ENCODE results near the gene FHOD3.

The FHOD3 gene

DNA sequence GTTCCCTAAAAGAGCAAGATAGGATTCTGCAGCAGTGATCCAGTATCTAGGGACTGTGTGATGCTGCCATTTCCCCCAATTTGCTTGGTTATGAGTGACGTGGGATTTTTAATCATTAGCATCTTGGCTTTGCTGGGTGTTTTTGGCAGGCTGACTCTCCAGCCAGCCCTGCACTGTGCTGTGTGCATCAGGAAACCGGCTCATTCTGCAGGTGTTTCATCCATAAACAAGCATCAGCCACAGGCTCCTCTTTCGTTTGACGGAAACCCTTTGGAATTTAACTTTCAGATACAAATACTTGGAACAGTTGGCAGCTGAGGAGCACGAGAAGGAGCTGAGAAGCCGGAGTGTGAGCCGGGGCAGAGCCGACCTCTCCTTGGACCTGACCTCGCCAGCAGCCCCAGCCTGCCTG is 395.4 kb downstream of the FHOD3 start:
- WGBS (ENCODE audit: extremely low coverage, insufficient coverage, low lambda C conversion rate): no CpG with 5 or more reads among the region's 9 CpGs
- H3K4me2 ChIP-seq (ENCODE audit: low read length): no peak overlapping the region
- H3K27me3 ChIP-seq (ENCODE audit: insufficient read depth, low read length, poor library complexity): no peaks in the 10 kb centered on the region
- no peak overlapping the region for H2BK5ac ChIP-seq (ENCODE audit: low read length)
- no peak for DNase-seq
- H3K56ac ChIP-seq (ENCODE audit: low read length): no peak overlapping the region
- no peak overlapping the region for H3K23ac ChIP-seq (ENCODE audit: low read length)
- no peaks in the 10 kb centered on the region for H3K79me2 ChIP-seq (ENCODE audit: control insufficient read depth, insufficient read depth, low read length)
- H3K9ac ChIP-seq (ENCODE audit: low read length): no peak overlapping the region
- no peak overlapping the region for H3K4me3 ChIP-seq (ENCODE audit: low read length)
- H3K18ac ChIP-seq (ENCODE audit: low read length): no peak overlapping the region
- no peak overlapping the region for H4K8ac ChIP-seq (ENCODE audit: low read depth, low read length)
- H3K36me3 ChIP-seq (ENCODE audit: control insufficient read depth, insufficient read depth, low read length): no peaks in the 10 kb centered on the region
- H2BK120ac ChIP-seq (ENCODE audit: low read depth, low read length): no peak overlapping the region
- H2AK5ac ChIP-seq (ENCODE audit: low read length): no peak overlapping the region
- no peak overlapping the region for H4K5ac ChIP-seq (ENCODE audit: low read length)
- H3K79me1 ChIP-seq (ENCODE audit: low read length): no peaks in the 10 kb centered on the region
- H3K4ac ChIP-seq (ENCODE audit: low read depth, low read length): no peak overlapping the region
- H3K27ac ChIP-seq (ENCODE audit: low read depth, low read length): no peak overlapping the region
- H2BK15ac ChIP-seq (replicated peaks; ENCODE audit: low read depth): no peak overlapping the region
- no peaks in the 10 kb centered on the region for H3K4me1 ChIP-seq (ENCODE audit: control insufficient read depth, low read depth, low read length)

DNA sequence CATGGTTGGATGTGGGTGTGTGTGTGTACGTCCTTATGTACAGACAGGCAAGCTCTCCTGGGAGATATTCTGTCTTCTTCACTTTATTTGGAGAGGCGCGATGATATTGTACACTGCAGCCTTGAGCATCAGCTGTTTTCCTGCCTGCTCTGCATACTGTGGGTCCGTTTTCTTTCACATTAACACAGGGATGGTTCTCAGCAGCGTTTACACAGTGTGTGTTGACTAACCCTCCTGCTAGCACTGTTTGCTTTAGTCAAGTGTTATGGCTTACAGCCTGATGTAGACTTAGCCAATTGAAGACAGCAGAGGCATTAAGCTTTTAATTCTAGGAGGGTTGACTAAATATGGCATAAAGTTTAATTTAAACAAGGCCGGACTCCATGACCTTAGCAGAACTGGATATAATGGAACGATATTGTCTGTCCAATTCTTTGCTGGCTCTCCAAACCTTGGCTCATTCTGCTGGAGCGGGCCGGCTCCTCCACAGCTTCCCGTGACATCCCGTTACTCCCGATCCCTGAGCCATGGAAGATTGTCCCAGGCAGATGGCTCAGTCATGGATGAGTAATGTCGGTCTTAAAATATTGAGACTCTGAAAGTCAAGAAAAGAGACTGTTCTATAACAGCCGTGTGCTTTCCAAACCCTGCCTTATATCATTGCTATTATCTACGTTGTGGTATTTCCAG is 396.6 kb downstream of the FHOD3 start:
- no peak overlapping the region for H3K56ac ChIP-seq (ENCODE audit: low read length)
- H3K27me3 ChIP-seq (ENCODE audit: insufficient read depth, low read length, poor library complexity): no peaks in the 10 kb centered on the region
- no peaks in the 10 kb centered on the region for H3K79me2 ChIP-seq (ENCODE audit: control insufficient read depth, insufficient read depth, low read length)
- no peak overlapping the region for H4K5ac ChIP-seq (ENCODE audit: low read length)
- H3K4me2 ChIP-seq (ENCODE audit: low read length): no peak overlapping the region
- H3K36me3 ChIP-seq (ENCODE audit: control insufficient read depth, insufficient read depth, low read length): no peaks in the 10 kb centered on the region
- no peak overlapping the region for H2BK120ac ChIP-seq (ENCODE audit: low read depth, low read length)
- H3K4ac ChIP-seq (ENCODE audit: low read depth, low read length): no peak overlapping the region
- H3K27ac ChIP-seq (ENCODE audit: low read depth, low read length): no peak overlapping the region
- H3K23ac ChIP-seq (ENCODE audit: low read length): no peak overlapping the region
- H2AK5ac ChIP-seq (ENCODE audit: low read length): no peak overlapping the region
- DNase-seq: no peak
- H3K4me1 ChIP-seq (ENCODE audit: control insufficient read depth, low read depth, low read length): no peaks in the 10 kb centered on the region
- H3K79me1 ChIP-seq (ENCODE audit: low read length): no peaks in the 10 kb centered on the region
- no peak overlapping the region for H2BK15ac ChIP-seq (replicated peaks; ENCODE audit: low read depth)
- H4K8ac ChIP-seq (ENCODE audit: low read depth, low read length): no peak overlapping the region
- H3K4me3 ChIP-seq (ENCODE audit: low read length): no peak overlapping the region
- no CpG with 5 or more reads among the region's 15 CpGs for WGBS (ENCODE audit: extremely low coverage, insufficient coverage, low lambda C conversion rate)
- no peak overlapping the region for H2BK5ac ChIP-seq (ENCODE audit: low read length)
- H3K9ac ChIP-seq (ENCODE audit: low read length): no peak overlapping the region
- no peak overlapping the region for H3K18ac ChIP-seq (ENCODE audit: low read length)

DNA sequence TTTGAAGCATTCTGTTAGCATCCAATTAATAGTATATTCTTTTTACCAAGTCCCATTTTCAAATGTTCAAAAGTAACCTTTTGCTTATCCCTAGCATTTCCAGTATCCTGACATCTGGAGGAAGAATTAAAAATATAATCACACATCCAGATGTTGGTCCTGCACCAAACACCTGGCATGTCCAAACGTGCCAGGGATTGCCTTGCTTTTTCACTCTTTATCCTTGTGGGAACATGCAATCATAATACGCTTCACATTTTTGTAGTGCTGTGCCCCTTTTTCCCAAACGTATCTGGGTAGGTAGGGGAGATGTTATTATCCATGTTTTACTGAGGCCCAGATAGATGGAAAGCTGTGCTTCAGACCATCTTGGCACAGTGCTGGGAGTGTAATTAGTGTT is 398.3 kb downstream of the FHOD3 start:
- H2BK5ac ChIP-seq (ENCODE audit: low read length): no peak overlapping the region
- H2BK15ac ChIP-seq (replicated peaks; ENCODE audit: low read depth): no peak overlapping the region
- no peak overlapping the region for H3K4me2 ChIP-seq (ENCODE audit: low read length)
- H3K18ac ChIP-seq (ENCODE audit: low read length): no peak overlapping the region
- no peak overlapping the region for H4K5ac ChIP-seq (ENCODE audit: low read length)
- H3K79me1 ChIP-seq (ENCODE audit: low read length): no peaks in the 10 kb centered on the region
- H3K4me1 ChIP-seq (ENCODE audit: control insufficient read depth, low read depth, low read length): no peaks in the 10 kb centered on the region
- DNase-seq: no peak
- H3K23ac ChIP-seq (ENCODE audit: low read length): no peak overlapping the region
- H3K4ac ChIP-seq (ENCODE audit: low read depth, low read length): no peak overlapping the region
- H3K4me3 ChIP-seq (ENCODE audit: low read length): no peak overlapping the region
- H3K9ac ChIP-seq (ENCODE audit: low read length): no peak overlapping the region
- no peak overlapping the region for H3K27ac ChIP-seq (ENCODE audit: low read depth, low read length)
- H4K8ac ChIP-seq (ENCODE audit: low read depth, low read length): no peak overlapping the region
- no peak overlapping the region for H2AK5ac ChIP-seq (ENCODE audit: low read length)
- no peak overlapping the region for H2BK120ac ChIP-seq (ENCODE audit: low read depth, low read length)
- H3K36me3 ChIP-seq (ENCODE audit: control insufficient read depth, insufficient read depth, low read length): no peaks in the 10 kb centered on the region
- no peaks in the 10 kb centered on the region for H3K27me3 ChIP-seq (ENCODE audit: insufficient read depth, low read length, poor library complexity)
- no peak overlapping the region for H3K56ac ChIP-seq (ENCODE audit: low read length)
- H3K79me2 ChIP-seq (ENCODE audit: control insufficient read depth, insufficient read depth, low read length): no peaks in the 10 kb centered on the region
- WGBS (ENCODE audit: extremely low coverage, insufficient coverage, low lambda C conversion rate): no CpG with 5 or more reads among the region's 3 CpGs

DNA sequence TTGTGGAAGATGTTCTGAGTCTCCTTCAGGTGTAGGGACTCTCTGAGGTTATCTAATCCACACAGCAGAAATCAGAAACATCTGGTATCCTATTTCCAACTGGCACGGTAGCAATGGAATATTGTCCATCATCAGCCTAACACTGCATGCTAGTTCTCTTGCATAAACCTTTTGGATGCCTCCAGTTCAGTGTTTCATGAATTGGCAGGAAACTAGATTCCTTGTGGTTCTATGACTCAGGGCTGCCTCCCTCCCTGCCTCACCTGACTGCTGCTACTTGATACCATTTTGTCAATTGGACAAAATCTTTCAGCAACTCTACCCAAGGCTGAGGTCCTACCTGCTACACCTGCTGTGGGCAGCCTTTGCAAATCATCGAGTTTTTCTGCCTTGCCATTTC is 400.4 kb downstream of the FHOD3 start:
- DNase-seq: no peak
- Histone ChIP-seq H2AK5ac (ENCODE audit: low read length) (no peak overlapping the region), H4K5ac (ENCODE audit: low read length) (no peak overlapping the region), H3K4me1 (ENCODE audit: control insufficient read depth, low read depth, low read length) (no peaks in the 10 kb centered on the region), H3K18ac (ENCODE audit: low read length) (no peak overlapping the region), H3K4me3 (ENCODE audit: low read length) (no peak overlapping the region), H3K79me1 (ENCODE audit: low read length) (no peaks in the 10 kb centered on the region), H3K36me3 (ENCODE audit: control insufficient read depth, insufficient read depth, low read length) (no peaks in the 10 kb centered on the region), H3K27ac (ENCODE audit: low read depth, low read length) (no peak overlapping the region), H3K56ac (ENCODE audit: low read length) (no peak overlapping the region), H3K9ac (ENCODE audit: low read length) (no peak overlapping the region), H2BK15ac (replicated peaks; ENCODE audit: low read depth) (no peak overlapping the region), H3K4ac (ENCODE audit: low read depth, low read length) (no peak overlapping the region), H4K8ac (ENCODE audit: low read depth, low read length) (no peak overlapping the region), H3K4me2 (ENCODE audit: low read length) (no peak overlapping the region), H3K23ac (ENCODE audit: low read length) (no peak overlapping the region), H3K79me2 (ENCODE audit: control insufficient read depth, insufficient read depth, low read length) (no peaks in the 10 kb centered on the region), H3K27me3 (ENCODE audit: insufficient read depth, low read length, poor library complexity) (no peaks in the 10 kb centered on the region), H2BK120ac (ENCODE audit: low read depth, low read length) (no peak overlapping the region), H2BK5ac (ENCODE audit: low read length) (no peak overlapping the region)
- no CpG with 5 or more reads among the region's 2 CpGs for WGBS (ENCODE audit: extremely low coverage, insufficient coverage, low lambda C conversion rate)

DNA sequence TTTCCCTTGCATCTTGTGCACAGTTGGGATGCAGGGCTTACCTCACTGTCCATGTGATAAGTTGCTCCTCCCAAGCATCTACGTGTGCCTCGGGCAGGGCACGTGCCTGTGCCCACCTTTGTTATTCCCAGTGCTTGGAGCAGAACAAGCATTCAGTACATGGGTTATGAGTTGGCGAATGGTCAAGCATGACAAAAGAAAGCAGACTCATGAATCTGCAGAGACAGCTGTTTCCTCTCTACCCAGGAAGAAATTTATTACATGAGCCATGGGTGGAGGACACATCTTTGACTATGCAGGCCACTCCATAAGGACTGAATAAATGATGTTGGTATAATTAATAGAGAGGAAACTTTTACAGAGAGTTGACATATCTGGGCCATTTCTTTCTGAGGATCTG is 403.4 kb downstream of the FHOD3 start:
- Histone ChIP-seq H2BK15ac (replicated peaks; ENCODE audit: low read depth) (no peak overlapping the region), H3K79me2 (ENCODE audit: control insufficient read depth, insufficient read depth, low read length) (no peaks in the 10 kb centered on the region), H4K5ac (ENCODE audit: low read length) (no peak overlapping the region), H3K27me3 (ENCODE audit: insufficient read depth, low read length, poor library complexity) (no peaks in the 10 kb centered on the region), H3K4me3 (ENCODE audit: low read length) (no peak overlapping the region), H4K8ac (ENCODE audit: low read depth, low read length) (no peak overlapping the region), H3K36me3 (ENCODE audit: control insufficient read depth, insufficient read depth, low read length) (no peaks in the 10 kb centered on the region), H2BK5ac (ENCODE audit: low read length) (no peak overlapping the region), H3K79me1 (ENCODE audit: low read length) (no peaks in the 10 kb centered on the region), H3K4me2 (ENCODE audit: low read length) (no peak overlapping the region), H2AK5ac (ENCODE audit: low read length) (no peak overlapping the region), H3K4ac (ENCODE audit: low read depth, low read length) (no peak overlapping the region), H3K56ac (ENCODE audit: low read length) (no peak overlapping the region), H3K18ac (ENCODE audit: low read length) (no peak overlapping the region), H2BK120ac (ENCODE audit: low read depth, low read length) (no peak overlapping the region), H3K23ac (ENCODE audit: low read length) (no peak overlapping the region), H3K4me1 (ENCODE audit: control insufficient read depth, low read depth, low read length) (no peaks in the 10 kb centered on the region), H3K9ac (ENCODE audit: low read length) (no peak overlapping the region), H3K27ac (ENCODE audit: low read depth, low read length) (no peak overlapping the region)
- no peak for DNase-seq
- WGBS (ENCODE audit: extremely low coverage, insufficient coverage, low lambda C conversion rate): no CpG with 5 or more reads among the region's 4 CpGs

DNA sequence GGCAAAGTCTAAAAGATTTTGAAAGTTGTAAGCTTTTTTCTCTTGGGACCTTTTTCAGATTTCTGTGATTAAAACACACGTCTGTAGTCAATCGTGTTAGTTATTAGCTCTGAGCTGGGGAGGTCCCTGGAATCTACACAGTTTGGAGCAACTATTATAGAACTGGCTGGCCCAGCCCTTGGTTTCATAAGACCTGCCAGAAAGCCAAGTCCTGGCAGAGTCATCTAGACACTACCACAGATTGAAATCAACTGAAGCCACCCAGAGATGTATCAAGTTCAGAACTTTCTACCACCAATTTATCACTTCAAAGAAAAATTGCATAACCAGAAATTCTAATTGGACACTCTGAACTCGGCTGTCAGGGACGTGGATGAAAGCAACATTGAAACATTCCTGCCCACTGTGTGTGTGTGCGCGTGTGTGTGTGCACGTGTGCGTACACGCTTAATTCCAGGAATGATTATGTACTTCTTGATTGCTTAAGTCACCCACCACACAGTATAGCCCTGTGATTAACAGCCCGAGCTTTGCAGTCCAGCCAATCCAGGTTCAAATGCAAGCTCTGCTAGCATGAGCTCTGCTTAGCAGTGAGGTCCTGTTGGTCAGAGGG is 405.0 kb downstream of the FHOD3 start:
- no peak overlapping the region for H3K9ac ChIP-seq (ENCODE audit: low read length)
- no peaks in the 10 kb centered on the region for H3K27me3 ChIP-seq (ENCODE audit: insufficient read depth, low read length, poor library complexity)
- no peaks in the 10 kb centered on the region for H3K79me2 ChIP-seq (ENCODE audit: control insufficient read depth, insufficient read depth, low read length)
- no peak overlapping the region for H2BK120ac ChIP-seq (ENCODE audit: low read depth, low read length)
- no peaks in the 10 kb centered on the region for H3K36me3 ChIP-seq (ENCODE audit: control insufficient read depth, insufficient read depth, low read length)
- no peak overlapping the region for H3K56ac ChIP-seq (ENCODE audit: low read length)
- no peak overlapping the region for H3K23ac ChIP-seq (ENCODE audit: low read length)
- H3K27ac ChIP-seq (ENCODE audit: low read depth, low read length): no peak overlapping the region
- no peak overlapping the region for H2AK5ac ChIP-seq (ENCODE audit: low read length)
- no peak overlapping the region for H2BK5ac ChIP-seq (ENCODE audit: low read length)
- H3K4ac ChIP-seq (ENCODE audit: low read depth, low read length): no peak overlapping the region
- H3K4me1 ChIP-seq (ENCODE audit: control insufficient read depth, low read depth, low read length): no peaks in the 10 kb centered on the region
- no peak for DNase-seq
- no peak overlapping the region for H4K5ac ChIP-seq (ENCODE audit: low read length)
- WGBS (ENCODE audit: extremely low coverage, insufficient coverage, low lambda C conversion rate): no CpG with 5 or more reads among the region's 10 CpGs
- no peak overlapping the region for H3K18ac ChIP-seq (ENCODE audit: low read length)
- no peak overlapping the region for H2BK15ac ChIP-seq (replicated peaks; ENCODE audit: low read depth)
- H3K4me3 ChIP-seq (ENCODE audit: low read length): no peak overlapping the region
- no peak overlapping the region for H4K8ac ChIP-seq (ENCODE audit: low read depth, low read length)
- H3K79me1 ChIP-seq (ENCODE audit: low read length): no peaks in the 10 kb centered on the region
- no peak overlapping the region for H3K4me2 ChIP-seq (ENCODE audit: low read length)
